Motor neuron (in vitro differentiated cells): ENCODE data around the gene PTPN4. TPM values are rescaled to one million over a fixed set of nuclear protein-coding genes. Genes with fewer than 3 reads are reported as not detected.

ENCODE experiments used
- ATAC-seq, 8 experiments: fragments of 200-7000 bp; cut with Tn5 transposase; replicated peaks in 6 of 8; 2 replicates each; pipeline ENCODE4 v1.8.0; 2021; ENCODE audit warnings: mild to moderate bottlenecking in 8 of 8, moderate library complexity in 8 of 8
- H3K27ac ChIP-seq, 2 donors: fragments of 250-450 bp; sonication (Bioruptor Pico); 2 replicates each; pipeline ENCODE4 v1.9.0; 2021; ENCODE audit warnings: antibody characterized with exemption in 2 of 2, mild to moderate bottlenecking in 2 of 2, moderate library complexity in 1 of 2
- H3K4me1 ChIP-seq, 2 donors: fragments of 250-450 bp; sonication (Bioruptor Pico); replicated peaks in 1 of 2; 2 replicates each; pipeline ENCODE4 v1.6.1; 2021; ENCODE audit warnings: antibody characterized with exemption in 2 of 2, mild to moderate bottlenecking in 2 of 2, moderate library complexity in 1 of 2
- H3K4me3 ChIP-seq, 5 donors: fragments of 250-450 bp; sonication (Bioruptor Pico); 2 replicates each; pipeline ENCODE4 v1.9.0; 2021; ENCODE audit warnings: antibody characterized with exemption in 5 of 5, mild to moderate bottlenecking in 5 of 5, moderate library complexity in 4 of 5
- WGBS, 10 experiments: fragments of 450-650 bp; shearing (Covaris generic); methylation state at CpG; one replicate each; pipeline ENCODE4 v1.0.0; 2022; 5-methylcytosine and 5-hydroxymethylcytosine counted together
- in situ Hi-C, 9 experiments: fragments of 400-800 bp; cut with MboI; loops; one replicate each; pipeline ENCODE4 v1.15.0; 2021; ENCODE audit warnings: low sequenced_read_pairs in 9 of 9, low pct_unique_long_range_greater_than_20kb in 2 of 9; ENCODE audit not compliant: unreplicated experiment in 9 of 9
- total RNA-seq, 8 experiments: library from RNA; unstranded; fragments of 300-600 nt; gene quantifications; 2 replicates each; pipeline versions ENCODE4 v1.2.3 to v1.2.4, GENCODE V29; 2022

PTPN4 gene
- total RNA-seq, 8 experiments from 2014 or later = 10.9 to 37.1 (median 20.4) TPM

DNA sequence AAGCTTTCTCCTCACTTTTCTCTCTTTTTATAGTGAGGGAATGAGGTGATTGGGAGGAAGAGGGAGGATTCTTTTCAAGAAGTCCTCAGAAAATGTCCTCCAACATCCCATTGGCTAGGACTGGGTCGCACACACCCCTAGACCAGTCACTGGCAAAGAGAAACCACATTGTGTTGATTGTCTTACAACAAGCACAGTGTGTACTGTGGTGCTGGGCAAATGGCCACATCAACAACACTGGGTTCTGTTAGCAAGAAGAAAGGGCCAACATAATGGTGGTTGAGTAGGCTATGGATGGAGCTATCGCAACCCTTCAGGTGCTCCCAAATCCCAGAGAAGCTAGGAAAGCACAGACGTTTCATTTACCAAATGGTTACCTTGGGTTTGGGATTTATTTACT is 18.7 kb upstream of the PTPN4 start:
- no peak for ATAC-seq
- 33 to 100% (median 100%) methylated on average over 1 to 3 of the region's 3 CpGs; no CpG with 5 or more reads in 1 of the 10 experiments for WGBS, 10 experiments
- Histone ChIP-seq H3K4me1 (peaks cover 0 to 7% of the 10 kb centered on the region in 2 donors), H3K4me3 (no peak overlapping the region), H3K27ac (no peak overlapping the region)
- in situ Hi-C loops = loop anchor here in 1 of 9 experiments (25.0 kb wide), 1 partner anchor 421 kb away; no protein-coding TSS in a partner anchor

DNA sequence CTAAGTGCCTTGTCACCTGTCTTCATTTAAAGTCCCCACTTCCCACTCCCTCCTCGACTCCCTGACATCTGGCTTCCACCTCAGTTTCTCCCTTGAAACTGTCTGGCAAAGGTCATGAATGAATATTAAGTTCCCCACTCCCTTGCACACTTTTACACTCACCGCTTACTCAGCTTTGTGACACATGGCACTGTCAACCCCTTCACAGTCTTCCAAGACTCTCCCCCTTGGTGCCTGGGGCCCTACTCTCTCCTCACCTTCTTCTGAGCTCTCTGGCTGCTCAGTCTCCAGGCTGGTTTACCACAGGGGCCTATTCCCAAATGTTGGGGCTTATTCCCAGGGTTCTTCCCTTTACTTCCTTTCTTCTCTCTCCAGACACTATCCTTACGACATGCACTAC is 17.9 kb upstream of the PTPN4 start:
- ATAC-seq = no peak
- 0 to 92% (median 60%) methylated on average over 1 to 3 of the region's 3 CpGs; no CpG with 5 or more reads in 2 of the 10 experiments for WGBS, 10 experiments
- Histone ChIP-seq H3K4me3 (no peak overlapping the region), H3K4me1 (peaks cover 4 to 10% of the 10 kb centered on the region in 2 donors), H3K27ac (no peak overlapping the region)
- in situ Hi-C loops = loop anchor here in 1 of 9 experiments (25.0 kb wide), 1 partner anchor 420 kb away; no protein-coding TSS in a partner anchor

DNA sequence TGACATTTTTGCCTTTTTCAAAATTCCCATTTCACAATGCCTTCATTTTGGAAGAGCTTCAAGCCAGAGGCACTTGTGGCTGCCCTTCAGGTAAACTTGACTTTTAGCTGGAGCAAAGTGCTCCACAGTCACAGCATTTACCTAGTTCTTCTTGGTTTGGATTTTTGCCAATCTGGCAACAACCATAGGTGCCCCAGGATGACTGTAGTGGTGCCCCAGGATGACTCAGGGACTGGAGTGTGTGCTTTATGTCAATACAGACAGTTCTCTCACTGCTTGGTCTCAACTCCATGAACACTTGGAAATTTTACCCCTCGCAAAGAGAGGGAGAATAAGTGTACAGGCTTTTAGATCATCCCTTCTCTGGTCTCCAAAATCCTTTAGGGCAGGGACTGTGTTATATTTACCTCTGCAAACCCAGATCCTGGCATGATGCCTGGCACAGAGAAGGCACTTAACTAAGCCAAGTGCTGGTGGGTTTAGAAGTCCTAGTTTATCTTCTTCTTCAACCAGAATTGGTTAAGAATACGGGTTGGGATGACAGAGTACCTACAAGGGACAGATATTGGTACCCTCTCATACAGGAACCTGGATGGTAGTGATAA is 15.3 kb upstream of the PTPN4 start:
- in situ Hi-C loops = loop anchor here in 1 of 9 experiments (25.0 kb wide), 1 partner anchor 418 kb away; no protein-coding TSS in a partner anchor
- 38 to 100% (median 79%) methylated on average over 1 to 2 of the region's 2 CpGs for WGBS, 10 experiments
- Histone ChIP-seq H3K4me3 (no peak overlapping the region), H3K27ac (no peak overlapping the region), H3K4me1 (peaks cover 12 to 13% of the 10 kb centered on the region in 2 donors)
- ATAC-seq = peak in 1 of 8 experiments; percentile 30

DNA sequence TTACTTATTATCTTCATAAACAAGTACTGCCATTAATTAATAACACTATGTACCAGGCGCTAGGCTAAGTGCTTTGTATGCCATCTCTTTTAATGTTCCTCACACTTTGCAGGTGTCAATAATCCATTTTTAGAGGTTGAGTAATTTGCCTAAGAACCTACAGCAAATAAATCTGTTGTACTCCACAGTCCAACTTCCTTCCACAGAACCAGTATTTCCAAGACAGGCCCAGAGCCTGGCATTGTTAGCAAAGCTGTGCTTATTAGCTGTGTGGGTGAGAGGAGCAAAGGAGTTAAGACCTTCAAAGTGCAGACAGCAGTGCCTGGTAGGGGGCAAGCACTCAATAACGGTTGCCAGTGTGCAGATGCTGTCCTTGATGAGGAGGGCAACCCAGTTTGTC is 14.2 kb upstream of the PTPN4 start:
- no peak overlapping the region for H3K27ac ChIP-seq
- no peak overlapping the region for H3K4me3 ChIP-seq
- WGBS, 10 experiments = 20 to 100% (median 80%) methylated on average over 1 to 2 of the region's 2 CpGs; no CpG with 5 or more reads in 2 of the 10 experiments
- no peak for ATAC-seq
- H3K4me1 ChIP-seq = peaks cover 12 to 13% of the 10 kb centered on the region in 2 donors
- in situ Hi-C loops = loop anchor here in 1 of 9 experiments (25.0 kb wide), 1 partner anchor 417 kb away; no protein-coding TSS in a partner anchor

DNA sequence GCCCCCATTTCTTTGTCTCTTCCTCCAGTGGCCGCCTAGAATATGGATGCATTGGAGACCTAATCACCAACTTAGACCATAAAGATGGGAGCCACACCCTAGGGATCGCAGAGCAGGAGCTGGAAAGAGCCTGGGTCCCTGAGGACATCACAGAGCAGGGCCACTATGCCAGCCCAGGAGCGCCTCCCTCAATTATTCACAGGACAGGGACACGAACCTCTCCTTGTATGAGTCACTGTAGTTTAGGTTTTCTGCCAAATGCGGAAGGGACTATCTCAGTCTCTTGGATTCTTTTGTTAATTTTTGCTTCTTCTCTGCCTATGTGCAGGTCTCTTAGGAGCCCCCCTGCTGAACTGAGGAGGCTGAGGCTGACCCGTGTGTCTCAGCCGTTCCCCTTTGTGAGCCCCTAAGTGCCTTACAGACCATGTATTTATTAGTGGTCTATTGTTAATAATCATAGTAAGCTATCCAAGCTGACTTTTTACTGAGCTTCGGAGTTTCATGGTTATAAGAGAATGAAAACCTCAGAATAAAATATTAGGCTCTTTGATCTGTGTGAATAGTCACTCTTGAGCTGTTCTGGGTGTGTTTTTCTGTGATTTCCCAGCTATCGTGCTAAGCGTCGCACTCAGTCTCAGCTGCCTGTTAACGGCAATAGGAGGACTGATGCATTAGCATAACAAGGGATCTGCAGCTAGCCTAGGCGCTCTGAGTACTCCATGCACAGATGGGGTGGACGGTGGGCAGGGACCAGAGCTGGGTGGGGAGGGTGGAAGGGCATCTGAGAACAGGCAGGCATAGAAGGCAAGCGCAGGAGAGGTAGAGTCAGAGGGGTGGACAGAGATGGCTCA is 12.7 kb upstream of the PTPN4 start:
- H3K4me1 ChIP-seq = peaks cover 12 to 13% of the 10 kb centered on the region in 2 donors
- in situ Hi-C loops = loop anchor here in 1 of 9 experiments (25.0 kb wide), 1 partner anchor 415 kb away; no protein-coding TSS in a partner anchor
- ATAC-seq = peak; percentile 49 to 98 (median 89)
- no peak overlapping the region for H3K4me3 ChIP-seq
- 4 to 50% (median 31%) methylated on average over 1 to 9 of the region's 15 CpGs; no CpG with 5 or more reads in 1 of the 10 experiments for WGBS, 10 experiments
- peak overlapping the region in 1 of 2 donors; percentile 9 for H3K27ac ChIP-seq

DNA sequence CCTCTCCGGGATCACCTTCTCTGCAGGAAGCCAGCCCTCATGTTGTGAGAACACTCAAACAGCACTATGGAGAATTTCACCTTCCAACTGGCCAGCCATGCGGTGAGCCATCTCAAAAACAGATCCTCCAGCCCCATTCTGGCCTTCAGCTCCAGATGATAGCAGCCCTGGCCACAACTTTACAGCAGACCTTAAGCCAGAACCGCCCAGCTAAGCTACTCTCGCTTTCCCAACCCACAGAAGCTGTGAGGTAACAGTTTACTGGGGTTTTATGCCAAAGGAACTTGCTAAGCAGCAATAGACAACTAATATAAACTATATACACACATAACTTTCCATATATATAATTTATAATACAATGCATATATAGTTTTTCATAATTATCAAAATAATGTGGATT is 11.6 kb upstream of the PTPN4 start:
- Histone ChIP-seq H3K4me1 (peaks cover 12 to 13% of the 10 kb centered on the region in 2 donors), H3K27ac (no peak overlapping the region), H3K4me3 (no peak overlapping the region)
- 78 to 100% (median 93%) methylated on average over 1 to 4 of the region's 4 CpGs; no CpG with 5 or more reads in 5 of the 10 experiments for WGBS, 10 experiments
- in situ Hi-C loops = loop anchor here in 1 of 9 experiments (25.0 kb wide), 1 partner anchor 414 kb away; no protein-coding TSS in a partner anchor
- ATAC-seq = no peak

DNA sequence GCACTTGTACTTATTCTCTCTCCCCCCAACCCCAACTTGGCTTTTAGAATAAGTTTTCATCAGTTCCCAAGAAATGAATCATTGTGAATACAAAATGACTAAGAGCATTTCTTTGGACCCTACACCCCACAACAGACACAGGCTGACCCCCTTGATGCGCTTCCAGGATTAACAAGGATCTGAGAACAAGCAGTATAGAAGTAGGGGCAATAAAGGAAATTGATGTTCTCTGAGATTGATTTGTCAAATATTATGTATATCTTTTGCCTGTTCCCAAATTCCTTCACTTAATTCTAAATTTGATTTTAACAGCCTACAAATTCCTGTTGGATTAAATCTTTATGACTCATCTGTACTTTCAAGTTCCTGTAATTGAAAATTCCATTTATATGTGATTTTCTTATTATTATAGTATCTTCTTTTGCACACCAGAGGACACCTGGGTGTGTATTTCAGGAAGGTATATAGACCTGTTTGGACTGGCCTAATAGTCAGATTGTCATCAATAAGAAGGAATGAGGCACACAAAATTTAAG is 10.2 kb upstream of the PTPN4 start:
- Histone ChIP-seq H3K4me1 (peaks cover 12 to 13% of the 10 kb centered on the region in 2 donors), H3K27ac (no peak overlapping the region), H3K4me3 (no peak overlapping the region)
- in situ Hi-C loops = loop anchor here in 1 of 9 experiments (25.0 kb wide), 1 partner anchor 413 kb away; no protein-coding TSS in a partner anchor
- no peak for ATAC-seq
- WGBS, 10 experiments = 63 to 100% (median 100%) methylated on average over 1 of the region's 1 CpG; no CpG with 5 or more reads in 4 of the 10 experiments

DNA sequence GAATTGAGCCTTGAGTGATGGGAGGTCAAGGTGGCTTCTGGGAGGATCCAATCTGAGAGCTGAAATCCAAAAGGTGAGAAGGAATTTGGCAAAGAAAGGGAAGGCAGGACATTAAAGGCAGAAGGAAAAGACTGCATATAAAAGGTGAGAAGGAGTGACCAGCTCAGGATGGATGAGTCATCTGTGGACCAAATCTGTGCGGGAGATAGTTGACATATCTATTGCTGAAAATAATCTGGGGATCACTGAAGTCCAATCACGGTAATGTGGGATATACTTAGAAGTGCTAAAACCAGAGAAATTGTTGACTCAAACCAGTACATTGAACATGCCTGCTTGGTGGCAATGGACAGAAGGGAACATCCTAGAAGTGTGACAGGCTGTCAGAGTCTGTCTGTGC is 8.0 kb upstream of the PTPN4 start:
- ATAC-seq = no peak
- no peak overlapping the region for H3K27ac ChIP-seq
- H3K4me3 ChIP-seq = no peak overlapping the region
- WGBS, 10 experiments = 56 to 100% (median 70%) methylated on average over 1 to 2 of the region's 2 CpGs; no CpG with 5 or more reads in 3 of the 10 experiments
- H3K4me1 ChIP-seq = peaks cover 8 to 9% of the 10 kb centered on the region in 2 donors
- in situ Hi-C loops = no loop called here

DNA sequence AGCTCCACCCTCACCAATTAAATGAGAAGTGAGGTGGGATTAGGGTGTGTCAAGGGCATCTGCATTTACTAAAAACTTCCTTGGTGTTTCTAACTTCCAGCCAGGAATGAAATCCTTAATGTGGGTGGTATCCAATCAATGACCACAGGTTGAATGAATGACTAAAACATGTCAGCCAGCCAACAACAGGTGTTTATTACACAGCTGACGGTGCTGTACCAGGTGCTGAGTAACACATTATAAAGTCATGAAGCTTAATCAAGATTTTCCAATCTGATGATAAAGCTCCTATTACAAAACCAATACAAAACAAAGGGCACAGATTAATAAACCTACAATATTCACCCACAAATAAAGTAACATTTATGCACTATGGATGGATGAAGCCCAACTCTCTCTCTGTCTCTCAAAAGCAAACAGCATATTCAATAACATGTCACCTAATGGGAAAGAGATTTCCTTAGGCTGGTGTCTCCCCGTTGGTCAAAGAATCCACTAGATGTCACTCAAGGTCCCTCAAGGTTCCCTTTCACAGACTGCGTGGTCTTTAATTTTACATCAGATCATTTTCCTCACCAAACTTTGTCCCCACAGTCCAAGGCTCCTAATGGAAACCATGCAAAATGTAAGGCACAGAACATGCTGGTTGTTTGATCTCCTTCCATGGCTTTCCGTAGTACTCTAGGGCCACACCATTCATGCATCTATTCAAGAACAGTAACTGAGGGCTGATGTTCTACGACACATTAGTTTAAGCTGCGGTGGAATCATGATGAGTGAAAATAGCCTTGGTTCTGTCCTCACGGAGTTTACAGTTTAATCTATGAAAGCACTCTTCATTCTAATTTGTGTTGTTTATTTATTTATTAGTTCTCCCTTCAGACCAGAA is 6.4 kb upstream of the PTPN4 start:
- 32 to 75% (median 65%) methylated on average over 1 to 7 of the region's 7 CpGs; no CpG with 5 or more reads in 1 of the 10 experiments for WGBS, 10 experiments
- in situ Hi-C loops = no loop called here
- no peak overlapping the region for H3K27ac ChIP-seq
- H3K4me1 ChIP-seq = no peaks in the 10 kb centered on the region
- ATAC-seq = peak in 7 of 8 experiments; percentile 38 to 95 (median 76)
- H3K4me3 ChIP-seq = no peak overlapping the region

DNA sequence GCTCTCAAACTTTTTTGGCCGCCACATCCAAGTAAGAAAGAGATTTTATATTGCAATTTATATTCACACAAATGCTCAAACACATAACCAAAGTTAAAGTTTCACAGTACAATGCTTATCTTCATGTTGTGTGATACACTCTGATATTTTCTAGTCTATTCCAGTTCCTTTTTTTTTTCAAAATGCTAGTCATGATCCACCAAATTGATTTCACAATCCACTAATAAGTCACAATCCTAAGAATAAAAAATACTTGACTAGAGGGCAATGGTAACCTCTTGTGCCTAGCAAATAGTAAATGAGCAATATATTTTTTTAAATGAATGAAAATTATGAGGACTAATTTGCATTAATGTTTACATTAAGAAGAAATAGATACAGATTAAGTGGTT is 5.8 kb upstream of the PTPN4 start:
- 75 to 100% (median 100%) methylated on average over 1 of the region's 1 CpG for WGBS, 10 experiments
- no peak overlapping the region for H3K4me3 ChIP-seq
- in situ Hi-C loops = no loop called here
- H3K27ac ChIP-seq = no peak overlapping the region
- peaks cover 0 to 3% of the 10 kb centered on the region in 2 donors for H3K4me1 ChIP-seq
- no peak for ATAC-seq

DNA sequence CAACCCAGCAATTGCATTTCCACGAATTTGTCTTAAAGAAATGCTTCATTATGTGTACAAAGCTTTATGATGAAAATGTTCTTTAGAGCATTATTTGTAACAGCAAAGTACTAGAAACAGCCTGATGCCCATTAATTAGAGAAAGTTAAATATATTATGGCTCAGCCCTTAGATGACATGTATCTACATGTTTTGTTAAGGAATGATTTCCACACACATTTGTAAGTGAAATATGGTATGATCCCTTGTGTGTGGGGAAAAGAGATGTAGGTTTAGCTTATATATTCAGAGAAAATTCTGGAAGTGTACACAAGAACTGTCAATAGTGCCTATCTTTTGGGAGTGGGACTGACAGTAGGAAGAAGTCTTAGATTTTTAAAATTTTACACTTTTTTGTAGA is 3.8 kb upstream of the PTPN4 start:
- H3K27ac ChIP-seq = no peak overlapping the region
- no peak overlapping the region for H3K4me3 ChIP-seq
- 9 to 100% (median 45%) methylated on average over 1 of the region's 1 CpG; no CpG with 5 or more reads in 1 of the 10 experiments for WGBS, 10 experiments
- H3K4me1 ChIP-seq = peaks cover 0 to 5% of the 10 kb centered on the region in 2 donors
- in situ Hi-C loops = no loop called here
- no peak for ATAC-seq

DNA sequence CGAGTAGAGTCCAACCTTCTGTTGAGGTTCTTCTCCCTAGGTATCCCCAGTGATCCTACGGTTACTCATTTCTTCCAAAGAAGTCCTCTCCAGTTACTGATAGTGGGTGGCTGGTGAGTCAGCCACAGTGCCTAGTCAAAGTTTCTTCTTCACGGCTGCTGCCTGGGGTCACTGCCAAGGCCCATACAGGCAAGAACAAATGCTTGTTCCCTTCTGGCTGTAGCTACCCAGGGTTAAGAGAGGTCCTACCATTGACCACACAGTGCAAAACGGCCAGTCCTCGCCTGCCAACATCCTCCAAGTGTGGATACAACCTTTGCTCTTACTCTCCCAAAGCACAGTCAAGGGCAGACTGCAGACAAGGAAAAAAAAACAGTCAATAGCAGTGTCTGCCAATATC is 2.9 kb upstream of the PTPN4 start:
- ATAC-seq = no peak
- Histone ChIP-seq H3K4me1 (peaks cover 3 to 5% of the 10 kb centered on the region in 2 donors), H3K27ac (no peak overlapping the region), H3K4me3 (no peak overlapping the region)
- 25 to 100% (median 66%) methylated on average over 1 to 5 of the region's 5 CpGs; no CpG with 5 or more reads in 1 of the 10 experiments for WGBS, 10 experiments
- in situ Hi-C loops = no loop called here
